UCSD-AML1 (cell line): ENCODE results near the gene LRFN3.
A peak's percentile ranks its signal among the peaks of the same experiment; 100 is the strongest.
"Not testable (repeated sequence)": the region's sequence is repeated elsewhere in the genome, so short reads cannot be mapped to it uniquely, and the experiment has no call there.

Experiments
- DNase-seq: peaks from one replicate; lab custom pipeline; 2025; ENCODE audit not compliant: unreplicated experiment; lab: John Stamatoyannopoulos, UW

The LRFN3 gene

GRCh38 chr19:35905178-35905727, 30.9 kb upstream of the LRFN3 start:
- no peak for DNase-seq

GRCh38 chr19:35907377-35907745, 28.8 kb upstream of the LRFN3 start:
- no peak for DNase-seq

- DNase-seq: peak; percentile 67
Observed at GRCh38 chr19:35908010-35908441, 28.1 kb upstream of the LRFN3 start, which contains the start of gene TYROBP. Gene TYROBP, minus strand, starts transcription at chr19:35908295. Its CDS starts 67 bp downstream, at chr19:35908228.

GRCh38 chr19:35908973-35909683, 27.0 kb upstream of the LRFN3 start:
- DNase-seq: peak; percentile 96

- no peak for DNase-seq
Observed at GRCh38 chr19:35909684-35910035, 26.5 kb upstream of the LRFN3 start.

GRCh38 chr19:35910355-35910754, 25.8 kb upstream of the LRFN3 start:
- DNase-seq: not testable (repeated sequence)

- DNase-seq: peak; percentile 45
Observed at GRCh38 chr19:35911173-35911572, 25.0 kb upstream of the LRFN3 start.

GRCh38 chr19:35911790-35912189, 24.4 kb upstream of the LRFN3 start:
- no peak for DNase-seq

- DNase-seq: no peak
Observed at GRCh38 chr19:35913589-35913988, 22.6 kb upstream of the LRFN3 start.

- no peak for DNase-seq
Observed at GRCh38 chr19:35915443-35915842, 20.7 kb upstream of the LRFN3 start.

- no peak for DNase-seq
Observed at GRCh38 chr19:35919306-35919705, 16.9 kb upstream of the LRFN3 start.

- DNase-seq: no peak
Observed at GRCh38 chr19:35921012-35921411, 15.2 kb upstream of the LRFN3 start.

- DNase-seq: no peak
Observed at GRCh38 chr19:35925501-35925900, 10.7 kb upstream of the LRFN3 start.

GRCh38 chr19:35928507-35928906, 7.7 kb upstream of the LRFN3 start:
- DNase-seq: no peak

GRCh38 chr19:35929876-35930275, 6.3 kb upstream of the LRFN3 start:
- no peak for DNase-seq

GRCh38 chr19:35931161-35931873, 4.9 kb upstream of the LRFN3 start:
- DNase-seq: peak; percentile 100

GRCh38 chr19:35931874-35932202, 4.3 kb upstream of the LRFN3 start:
- no peak for DNase-seq

- no peak for DNase-seq
Observed at GRCh38 chr19:35932291-35932936, 3.8 kb upstream of the LRFN3 start.

- no peak for DNase-seq
Observed at GRCh38 chr19:35936738-35937268, 629 bp downstream of the LRFN3 start.

GRCh38 chr19:35937345-35938281, 1.4 kb downstream of the LRFN3 start:
- no peak for DNase-seq
